OCI-LY1 (cell line): ENCODE measurements around the gene NIBAN1.

Experiments used
- H2AFZ ChIP-seq: fragments of 200-600 bp; sonication (generic), shearing (Covaris generic); 2 replicates; pipeline ENCODE4 v1.6.0; 2014; ENCODE audit warnings: antibody characterized with exemption, mild to moderate bottlenecking, low read length
- H3F3A ChIP-seq: fragments of 200-600 bp; sonication (generic), shearing (Covaris generic); 2 replicates; pipeline ENCODE4 v1.6.0; 2014; ENCODE audit warnings: mild to moderate bottlenecking, antibody characterized with exemption, low read length, moderate library complexity; ENCODE audit not compliant: insufficient read depth
- H3K27ac ChIP-seq: fragments of 200-600 bp; sonication (generic); 2 replicates; pipeline ENCODE4 v1.5.1; 2014; ENCODE audit warnings: low read length, mixed run types, mild to moderate bottlenecking, low read depth; ENCODE audit not compliant: poor library complexity, severe bottlenecking
- H3K27me3 ChIP-seq: fragments of 200-600 bp; sonication (generic); 2 replicates; pipeline ENCODE4 v1.6.0; 2014; ENCODE audit warnings: antibody characterized with exemption, mild to moderate bottlenecking, low read length, moderate library complexity; ENCODE audit not compliant: insufficient read depth
- H3K36me3 ChIP-seq: fragments of 200-600 bp; sonication (generic); 2 replicates; pipeline ENCODE4 v1.6.1; 2014; ENCODE audit warnings: mild to moderate bottlenecking, antibody characterized with exemption, low read length, moderate library complexity, mixed read lengths; ENCODE audit not compliant: insufficient read depth
- H3K4me1 ChIP-seq: fragments of 200-600 bp; sonication (generic); 2 replicates; pipeline ENCODE4 v1.5.1; 2014; ENCODE audit warnings: mild to moderate bottlenecking, low read length, moderate library complexity; ENCODE audit not compliant: insufficient read depth, severe bottlenecking
- H3K4me2 ChIP-seq: fragments of 200-600 bp; sonication (generic), shearing (Covaris generic); 2 replicates; pipeline ENCODE4 v1.6.1; 2014; ENCODE audit warnings: low read length
- H3K4me3 ChIP-seq: fragments of 200-600 bp; sonication (generic); 2 replicates; pipeline ENCODE4 v1.5.1; 2014; ENCODE audit warnings: low read length, low read depth, mild to moderate bottlenecking, mixed read lengths; ENCODE audit not compliant: poor library complexity, severe bottlenecking
- H3K79me2 ChIP-seq: fragments of 200-600 bp; shearing (Covaris generic); 2 replicates; pipeline ENCODE4 v1.6.1; 2016; ENCODE audit warnings: mixed run types, low read length, mixed read lengths; ENCODE audit not compliant: insufficient read depth
- H3K9ac ChIP-seq: fragments of 200-600 bp; sonication (generic), shearing (Covaris generic); 2 replicates; pipeline ENCODE4 v1.6.1; 2014; ENCODE audit warnings: mild to moderate bottlenecking, low read length, mixed read lengths
- H3K9me2 ChIP-seq: fragments of 200-600 bp; sonication (generic), shearing (Covaris generic); 2 replicates; pipeline ENCODE4 v1.6.1; 2014; ENCODE audit warnings: low read depth, mild to moderate bottlenecking, low read length, mixed read lengths
- H3K9me3 ChIP-seq: fragments of 200-600 bp; shearing (Covaris generic); 2 replicates; pipeline ENCODE4 v1.6.1; 2014; ENCODE audit warnings: low read length, mixed read lengths
- H4K20me1 ChIP-seq: fragments of 200-600 bp; sonication (generic), shearing (Covaris generic); 2 replicates; pipeline ENCODE4 v1.6.0; 2016; ENCODE audit warnings: mild to moderate bottlenecking, low read length; ENCODE audit not compliant: insufficient read depth
- CTCF ChIP-seq: fragments of 200-600 bp; sonication (generic), shearing (Covaris generic); IDR thresholded peaks from 2 replicates; pipeline ENCODE4 v1.5.1; 2017; ENCODE audit warnings: mild to moderate bottlenecking, antibody characterized with exemption, low read length, moderate library complexity, mixed read lengths
- EZH2 ChIP-seq: fragments of 200-600 bp; sonication (generic), shearing (Covaris generic); IDR thresholded peaks from 2 replicates; pipeline ENCODE4 v1.8.0; 2017; ENCODE audit warnings: borderline replicate concordance, mixed run types, mild to moderate bottlenecking, antibody characterized with exemption, low read length, moderate library complexity, mixed read lengths

The NIBAN1 gene

GRCh38 chr1:184935920-184936798 is 38.1 kb downstream of the NIBAN1 start:
- Histone ChIP-seq H3K9me3 (no peaks in the 10 kb centered on the region), H3K36me3 (no peaks in the 10 kb centered on the region), H2AFZ (no peak overlapping the region), H3K4me3 (no peak overlapping the region), H3K9ac (no peak overlapping the region), H3K4me1 (no peaks in the 10 kb centered on the region), H3K4me2 (no peak overlapping the region), H3K79me2 (no peaks in the 10 kb centered on the region), H3K27me3 (no peaks in the 10 kb centered on the region), H3F3A (no peaks in the 10 kb centered on the region), H4K20me1 (no peaks in the 10 kb centered on the region), H3K9me2 (no peaks in the 10 kb centered on the region), H3K27ac (no peak overlapping the region)
- no peak for TF ChIP-seq CTCF
- no peak for TF ChIP-seq EZH2

DNA sequence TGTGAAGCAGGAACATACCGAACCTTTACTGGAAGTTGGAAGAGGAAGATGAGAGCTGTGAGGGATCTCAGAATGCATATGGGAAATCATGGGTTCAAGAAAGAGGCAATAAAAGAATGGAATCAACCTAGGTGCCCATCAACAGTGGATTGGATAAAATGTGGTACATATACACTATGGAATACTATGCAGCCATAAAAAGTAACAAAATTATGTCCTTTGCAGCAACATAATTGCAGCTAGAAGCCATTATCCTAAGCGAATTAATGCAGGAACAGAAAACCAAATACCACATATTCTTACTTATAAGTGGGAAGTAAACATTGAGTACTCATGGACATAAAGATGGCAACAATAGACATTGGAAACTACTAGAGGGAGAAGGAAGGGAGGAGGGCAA is 40.4 kb downstream of the NIBAN1 start:
- Histone ChIP-seq H4K20me1 (no peaks in the 10 kb centered on the region), H3K9me2 (no peaks in the 10 kb centered on the region), H3K9ac (no peak overlapping the region), H3K27ac (no peak overlapping the region), H3K4me3 (no peak overlapping the region), H3K36me3 (no peaks in the 10 kb centered on the region), H3K79me2 (no peaks in the 10 kb centered on the region), H3K4me1 (no peaks in the 10 kb centered on the region), H2AFZ (no peak overlapping the region), H3F3A (no peaks in the 10 kb centered on the region), H3K9me3 (no peaks in the 10 kb centered on the region), H3K27me3 (no peaks in the 10 kb centered on the region), H3K4me2 (no peak overlapping the region)
- TF ChIP-seq EZH2 (no peak), CTCF (no peak)

DNA sequence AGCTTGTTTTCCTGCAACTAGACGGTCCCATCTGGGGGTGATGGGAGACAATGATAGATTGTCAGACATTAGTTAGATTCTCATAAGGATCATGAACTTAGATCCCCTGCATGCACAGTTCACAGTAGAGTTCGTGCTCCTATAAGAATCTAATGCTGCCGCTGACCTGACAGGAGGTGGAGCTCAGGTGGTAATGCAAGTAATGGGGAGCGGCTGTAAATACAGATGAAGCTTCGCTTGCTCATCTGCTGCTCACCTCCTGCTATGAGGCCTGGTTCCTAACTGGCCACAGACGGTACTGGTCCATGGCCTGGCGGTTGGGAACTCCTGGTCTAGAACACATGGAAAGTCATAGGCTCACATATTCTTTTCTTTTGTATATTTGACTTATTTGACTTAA is 42.0 kb downstream of the NIBAN1 start:
- H3F3A ChIP-seq: no peaks in the 10 kb centered on the region
- H3K79me2 ChIP-seq: no peaks in the 10 kb centered on the region
- H4K20me1 ChIP-seq: no peaks in the 10 kb centered on the region
- TF ChIP-seq EZH2: no peak
- TF ChIP-seq CTCF: no peak
- H3K4me2 ChIP-seq: no peak overlapping the region
- no peaks in the 10 kb centered on the region for H3K36me3 ChIP-seq
- H3K9ac ChIP-seq: no peak overlapping the region
- no peak overlapping the region for H2AFZ ChIP-seq
- H3K4me1 ChIP-seq: no peaks in the 10 kb centered on the region
- H3K9me2 ChIP-seq: no peaks in the 10 kb centered on the region
- no peaks in the 10 kb centered on the region for H3K9me3 ChIP-seq
- no peak overlapping the region for H3K4me3 ChIP-seq
- H3K27me3 ChIP-seq: no peaks in the 10 kb centered on the region
- no peak overlapping the region for H3K27ac ChIP-seq
